Measurements from ENCODE around the gene PTPRD.
A peak's percentile ranks its signal among the peaks of the same experiment; 100 is the strongest.
"Not testable (repeated sequence)": the region's sequence is repeated elsewhere in the genome, so short reads cannot be mapped to it uniquely, and the experiment has no call there.

PTPRD gene

DNA sequence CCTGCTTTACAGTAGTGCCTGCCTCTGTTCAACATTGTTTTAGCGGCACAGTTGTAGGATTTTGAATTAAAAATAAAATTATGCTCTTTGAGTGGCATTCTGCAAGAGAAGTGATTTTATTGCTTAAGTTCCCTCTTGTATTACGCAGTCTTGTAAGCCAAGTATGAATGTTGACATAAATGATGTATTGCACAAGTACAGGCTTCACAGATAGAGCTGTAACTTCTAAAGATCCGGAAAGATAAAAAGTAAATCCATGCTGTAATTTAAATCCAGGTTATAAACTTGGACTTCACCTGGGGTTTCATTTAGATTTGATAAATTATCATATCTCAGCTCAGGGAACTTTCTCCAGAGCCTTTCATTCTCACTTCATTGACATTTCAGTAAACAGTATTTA, 1114.7 kb downstream of the PTPRD start:
- Histone ChIP-seq H3K9ac (ENCODE audit: low read depth in 1 of 2, low read length in 2 of 2) (no peak overlapping the region), H3K36me3 (ENCODE audit: control insufficient read depth in 1 of 2, insufficient read depth in 2 of 2, low read length in 2 of 2) (no peaks in the 10 kb centered on the region), H3K9me3 (ENCODE audit: control insufficient read depth in 1 of 2, low read length in 2 of 2) (peaks cover 0 to 5% of the 10 kb centered on the region in 2 donors), H3K27ac (ENCODE audit: low read depth, low read length) (no peak overlapping the region), H3K4me3 (ENCODE audit: low read depth in 1 of 2, low read length in 2 of 2) (no peak overlapping the region), H3K27me3 (ENCODE audit: control insufficient read depth in 1 of 2, insufficient read depth in 2 of 2, low read length in 2 of 2) (no peaks in the 10 kb centered on the region), H3K4me1 (ENCODE audit: control insufficient read depth in 1 of 2, insufficient read depth in 2 of 2, low read length in 2 of 2) (no peaks in the 10 kb centered on the region)

GRCh38 chr9:9494336-9494735, 1118.5 kb downstream of the PTPRD start:
- H3K4me3 ChIP-seq (ENCODE audit: low read depth in 1 of 2, low read length in 2 of 2) = no peak overlapping the region
- no peak overlapping the region for H3K9ac ChIP-seq (ENCODE audit: low read depth in 1 of 2, low read length in 2 of 2)
- no peaks in the 10 kb centered on the region for H3K36me3 ChIP-seq (ENCODE audit: control insufficient read depth in 1 of 2, insufficient read depth in 2 of 2, low read length in 2 of 2)
- no peak overlapping the region for H3K27ac ChIP-seq (ENCODE audit: low read depth, low read length)
- no peaks in the 10 kb centered on the region for H3K27me3 ChIP-seq (ENCODE audit: control insufficient read depth in 1 of 2, insufficient read depth in 2 of 2, low read length in 2 of 2)
- H3K4me1 ChIP-seq (ENCODE audit: control insufficient read depth in 1 of 2, insufficient read depth in 2 of 2, low read length in 2 of 2) = no peaks in the 10 kb centered on the region
- H3K9me3 ChIP-seq (ENCODE audit: control insufficient read depth in 1 of 2, low read length in 2 of 2) = peaks cover 0 to 5% of the 10 kb centered on the region in 2 donors

DNA sequence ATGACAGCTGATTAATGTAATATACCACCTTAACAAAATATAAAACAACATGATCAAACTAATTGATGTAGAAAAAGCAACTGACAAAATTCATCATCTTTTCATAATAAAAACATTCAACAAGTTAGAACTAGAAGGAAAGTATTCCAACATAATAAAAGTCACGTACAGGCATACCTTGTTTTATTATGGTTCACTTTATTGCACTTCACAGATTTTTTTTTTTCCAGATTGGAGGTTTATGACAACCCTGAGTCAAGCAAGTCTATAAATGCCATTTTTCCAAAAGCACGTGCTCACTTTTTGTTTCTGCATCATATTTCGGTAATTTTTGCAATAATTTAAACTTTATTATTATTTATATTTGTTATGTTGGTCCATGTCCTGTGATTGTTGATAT, 1120.3 kb downstream of the PTPRD start:
- Histone ChIP-seq H3K9ac (ENCODE audit: low read depth in 1 of 2, low read length in 2 of 2) (no peak overlapping the region), H3K27ac (ENCODE audit: low read depth, low read length) (no peak overlapping the region), H3K9me3 (ENCODE audit: control insufficient read depth in 1 of 2, low read length in 2 of 2) (peaks cover 0 to 5% of the 10 kb centered on the region in 2 donors), H3K36me3 (ENCODE audit: control insufficient read depth in 1 of 2, insufficient read depth in 2 of 2, low read length in 2 of 2) (no peaks in the 10 kb centered on the region), H3K27me3 (ENCODE audit: control insufficient read depth in 1 of 2, insufficient read depth in 2 of 2, low read length in 2 of 2) (no peaks in the 10 kb centered on the region), H3K4me3 (ENCODE audit: low read depth in 1 of 2, low read length in 2 of 2) (no peak overlapping the region), H3K4me1 (ENCODE audit: control insufficient read depth in 1 of 2, insufficient read depth in 2 of 2, low read length in 2 of 2) (no peaks in the 10 kb centered on the region)

- Histone ChIP-seq H3K9me3 (ENCODE audit: control insufficient read depth in 1 of 2, low read length in 2 of 2) (peaks cover 0 to under 1% of the 10 kb centered on the region in 2 donors), H3K27ac (ENCODE audit: low read depth, low read length) (peak overlapping the region; percentile 14), H3K4me1 (ENCODE audit: control insufficient read depth in 1 of 2, insufficient read depth in 2 of 2, low read length in 2 of 2) (no peaks in the 10 kb centered on the region), H3K4me3 (ENCODE audit: low read depth in 1 of 2, low read length in 2 of 2) (no peak overlapping the region), H3K36me3 (ENCODE audit: control insufficient read depth in 1 of 2, insufficient read depth in 2 of 2, low read length in 2 of 2) (no peaks in the 10 kb centered on the region), H3K9ac (ENCODE audit: low read depth in 1 of 2, low read length in 2 of 2) (no peak overlapping the region), H3K27me3 (ENCODE audit: control insufficient read depth in 1 of 2, insufficient read depth in 2 of 2, low read length in 2 of 2) (no peaks in the 10 kb centered on the region)
Measured at GRCh38 chr9:9489183-9489582, 1123.6 kb downstream of the PTPRD start.

DNA sequence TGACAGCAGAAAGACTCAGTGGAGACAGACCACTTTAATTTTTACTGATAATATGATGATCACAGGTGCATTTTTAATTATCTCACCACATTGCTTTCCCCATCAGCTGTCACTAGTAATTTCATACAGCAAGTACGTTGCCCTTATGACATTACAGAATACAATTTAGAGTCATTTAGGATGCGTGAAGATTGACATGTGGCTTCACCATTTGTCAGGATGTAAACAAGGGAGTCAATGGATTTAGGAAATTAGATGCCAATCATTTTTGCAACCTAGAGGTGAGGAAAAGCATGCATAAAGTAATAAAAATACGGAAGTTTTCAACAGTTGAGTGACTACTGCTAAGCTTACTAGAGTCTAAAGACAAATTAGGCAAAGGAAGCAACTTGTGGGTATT, 1129.6 kb downstream of the PTPRD start:
- Histone ChIP-seq H3K9me3 (ENCODE audit: control insufficient read depth in 1 of 2, low read length in 2 of 2) (no peaks in the 10 kb centered on the region), H3K4me1 (ENCODE audit: control insufficient read depth in 1 of 2, insufficient read depth in 2 of 2, low read length in 2 of 2) (no peaks in the 10 kb centered on the region), H3K27me3 (ENCODE audit: control insufficient read depth in 1 of 2, insufficient read depth in 2 of 2, low read length in 2 of 2) (no peaks in the 10 kb centered on the region), H3K36me3 (ENCODE audit: control insufficient read depth in 1 of 2, insufficient read depth in 2 of 2, low read length in 2 of 2) (no peaks in the 10 kb centered on the region), H3K27ac (ENCODE audit: low read depth, low read length) (no peak overlapping the region), H3K9ac (ENCODE audit: low read depth in 1 of 2, low read length in 2 of 2) (no peak overlapping the region), H3K4me3 (ENCODE audit: low read depth in 1 of 2, low read length in 2 of 2) (no peak overlapping the region)

- Histone ChIP-seq H3K36me3 (ENCODE audit: control insufficient read depth in 1 of 2, insufficient read depth in 2 of 2, low read length in 2 of 2) (no peaks in the 10 kb centered on the region), H3K27ac (ENCODE audit: low read depth, low read length) (no peak overlapping the region), H3K9me3 (ENCODE audit: control insufficient read depth in 1 of 2, low read length in 2 of 2) (no peaks in the 10 kb centered on the region), H3K9ac (ENCODE audit: low read depth in 1 of 2, low read length in 2 of 2) (no peak overlapping the region), H3K4me1 (ENCODE audit: control insufficient read depth in 1 of 2, insufficient read depth in 2 of 2, low read length in 2 of 2) (no peaks in the 10 kb centered on the region), H3K4me3 (ENCODE audit: low read depth in 1 of 2, low read length in 2 of 2) (no peak overlapping the region), H3K27me3 (ENCODE audit: control insufficient read depth in 1 of 2, insufficient read depth in 2 of 2, low read length in 2 of 2) (no peaks in the 10 kb centered on the region)
Measured at GRCh38 chr9:9478741-9479140, 1134.1 kb downstream of the PTPRD start.

- no peak overlapping the region for H3K27ac ChIP-seq (ENCODE audit: low read depth, low read length)
- H3K27me3 ChIP-seq (ENCODE audit: control insufficient read depth in 1 of 2, insufficient read depth in 2 of 2, low read length in 2 of 2) = no peaks in the 10 kb centered on the region
- no peaks in the 10 kb centered on the region for H3K4me1 ChIP-seq (ENCODE audit: control insufficient read depth in 1 of 2, insufficient read depth in 2 of 2, low read length in 2 of 2)
Measured at GRCh38 chr9:9469271-9469670, 1143.5 kb downstream of the PTPRD start.

DNA sequence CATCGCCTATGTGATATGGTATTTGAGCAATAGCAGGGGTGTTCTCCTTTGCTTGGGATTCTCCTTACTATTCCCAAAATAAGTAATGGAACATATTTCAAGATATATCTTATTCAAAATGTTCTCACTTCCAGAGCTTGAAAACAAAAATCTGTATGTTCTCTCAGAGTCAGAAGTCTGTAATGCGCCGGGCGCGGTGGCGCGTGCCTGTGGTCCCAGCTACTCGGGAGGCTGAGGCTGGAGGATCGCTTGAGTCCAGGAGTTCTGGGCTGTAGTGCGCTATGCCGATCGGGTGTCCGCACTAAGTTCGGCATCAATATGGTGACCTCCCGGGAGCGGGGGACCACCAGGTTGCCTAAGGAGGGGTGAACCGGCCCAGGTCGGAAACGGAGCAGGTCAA, 1170.9 kb downstream of the PTPRD start:
- not testable (repeated sequence) for H3K4me1 ChIP-seq (ENCODE audit: control insufficient read depth in 1 of 2, insufficient read depth in 2 of 2, low read length in 2 of 2); H3K27ac ChIP-seq (ENCODE audit: low read depth, low read length); H3K4me3 ChIP-seq (ENCODE audit: low read depth in 1 of 2, low read length in 2 of 2); H3K27me3 ChIP-seq (ENCODE audit: control insufficient read depth in 1 of 2, insufficient read depth in 2 of 2, low read length in 2 of 2); H3K9me3 ChIP-seq (ENCODE audit: control insufficient read depth in 1 of 2, low read length in 2 of 2); H3K9ac ChIP-seq (ENCODE audit: low read depth in 1 of 2, low read length in 2 of 2); H3K36me3 ChIP-seq (ENCODE audit: control insufficient read depth in 1 of 2, insufficient read depth in 2 of 2, low read length in 2 of 2)

More at GRCh38 chr9:9469271-9469670, 1143.5 kb downstream of the PTPRD start:
- Histone ChIP-seq H3K9ac (ENCODE audit: low read depth in 1 of 2, low read length in 2 of 2) (no peak overlapping the region), H3K9me3 (ENCODE audit: control insufficient read depth in 1 of 2, low read length in 2 of 2) (no peaks in the 10 kb centered on the region), H3K4me3 (ENCODE audit: low read depth in 1 of 2, low read length in 2 of 2) (no peak overlapping the region), H3K36me3 (ENCODE audit: control insufficient read depth in 1 of 2, insufficient read depth in 2 of 2, low read length in 2 of 2) (no peaks in the 10 kb centered on the region)

- no peaks in the 10 kb centered on the region for H3K4me1 ChIP-seq (ENCODE audit: control insufficient read depth in 1 of 2, insufficient read depth in 2 of 2, low read length in 2 of 2)
- H3K4me3 ChIP-seq (ENCODE audit: low read depth in 1 of 2, low read length in 2 of 2) = no peak overlapping the region
- no peaks in the 10 kb centered on the region for H3K9me3 ChIP-seq (ENCODE audit: control insufficient read depth in 1 of 2, low read length in 2 of 2)
- H3K9ac ChIP-seq (ENCODE audit: low read depth in 1 of 2, low read length in 2 of 2) = no peak overlapping the region
- H3K36me3 ChIP-seq (ENCODE audit: control insufficient read depth in 1 of 2, insufficient read depth in 2 of 2, low read length in 2 of 2) = no peaks in the 10 kb centered on the region
- H3K27me3 ChIP-seq (ENCODE audit: control insufficient read depth in 1 of 2, insufficient read depth in 2 of 2, low read length in 2 of 2) = no peaks in the 10 kb centered on the region
- H3K27ac ChIP-seq (ENCODE audit: low read depth, low read length) = no peak overlapping the region
Measured at GRCh38 chr9:9437641-9438040, 1175.2 kb downstream of the PTPRD start.

DNA sequence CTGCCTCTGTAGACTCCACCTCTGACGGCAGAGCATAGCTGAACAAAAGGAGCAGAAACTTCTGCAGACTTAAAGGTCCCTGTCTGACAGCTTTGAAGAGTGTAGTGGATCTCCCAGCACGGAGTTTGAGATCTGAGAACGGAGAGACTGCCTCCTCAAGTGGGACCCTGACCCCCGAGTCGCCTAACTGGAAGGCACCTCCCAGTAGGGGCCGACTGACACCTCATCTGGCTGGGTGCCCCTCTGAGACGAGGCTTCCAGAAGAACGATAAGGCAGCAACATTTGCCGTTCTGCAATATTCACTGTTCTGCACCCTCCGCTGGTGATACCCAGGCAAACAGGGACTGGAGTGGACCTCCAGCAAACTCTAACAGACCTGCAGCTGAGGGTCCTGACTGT, 1186.3 kb downstream of the PTPRD start:
- not testable (repeated sequence) for H3K27me3 ChIP-seq (ENCODE audit: control insufficient read depth in 1 of 2, insufficient read depth in 2 of 2, low read length in 2 of 2); H3K4me3 ChIP-seq (ENCODE audit: low read depth in 1 of 2, low read length in 2 of 2); H3K9me3 ChIP-seq (ENCODE audit: control insufficient read depth in 1 of 2, low read length in 2 of 2); H3K9ac ChIP-seq (ENCODE audit: low read depth in 1 of 2, low read length in 2 of 2); H3K4me1 ChIP-seq (ENCODE audit: control insufficient read depth in 1 of 2, insufficient read depth in 2 of 2, low read length in 2 of 2); H3K27ac ChIP-seq (ENCODE audit: low read depth, low read length); H3K36me3 ChIP-seq (ENCODE audit: control insufficient read depth in 1 of 2, insufficient read depth in 2 of 2, low read length in 2 of 2)

DNA sequence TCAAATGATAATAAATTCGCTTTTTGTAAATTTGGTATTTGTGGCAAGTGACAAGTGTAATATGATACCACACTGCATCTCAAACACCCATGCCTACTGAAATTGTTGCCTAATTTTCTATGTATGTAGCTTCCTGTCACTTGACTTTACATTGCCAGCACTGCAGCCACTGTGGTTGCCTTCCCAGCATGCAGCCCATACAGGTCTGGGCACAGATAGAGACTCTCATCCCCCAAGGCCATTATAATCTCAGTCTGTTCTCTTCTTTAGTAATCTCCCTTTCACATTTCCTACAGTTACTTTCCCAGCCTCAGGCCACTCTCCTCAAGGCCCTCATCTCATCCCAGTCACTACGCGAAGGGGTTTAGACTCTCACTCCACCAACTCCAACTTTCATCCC, 1200.6 kb downstream of the PTPRD start:
- Histone ChIP-seq H3K36me3 (ENCODE audit: control insufficient read depth in 1 of 2, insufficient read depth in 2 of 2, low read length in 2 of 2) (no peaks in the 10 kb centered on the region), H3K9me3 (ENCODE audit: control insufficient read depth in 1 of 2, low read length in 2 of 2) (no peaks in the 10 kb centered on the region), H3K9ac (ENCODE audit: low read depth in 1 of 2, low read length in 2 of 2) (no peak overlapping the region), H3K4me1 (ENCODE audit: control insufficient read depth in 1 of 2, insufficient read depth in 2 of 2, low read length in 2 of 2) (no peaks in the 10 kb centered on the region), H3K4me3 (ENCODE audit: low read depth in 1 of 2, low read length in 2 of 2) (no peak overlapping the region), H3K27me3 (ENCODE audit: control insufficient read depth in 1 of 2, insufficient read depth in 2 of 2, low read length in 2 of 2) (no peaks in the 10 kb centered on the region), H3K27ac (ENCODE audit: low read depth, low read length) (no peak overlapping the region)
